CD4-positive, alpha-beta memory T cell (primary cell): ENCODE results near the gene ARF1. TPM values are rescaled to one million over a fixed set of nuclear protein-coding genes. Genes with fewer than 3 reads are reported as not detected.
A peak's percentile ranks its signal among the peaks of the same experiment; 100 is the strongest.

Experiments used
- CTCF ChIA-PET: fragments of 350-600 bp; sonication (Branson Sonifier 250); formaldehyde crosslinking; loops from one replicate; lab custom pipeline; 2021; ENCODE audit warnings: inconsistent platforms; ENCODE audit not compliant: partially characterized antibody; lab: Charles Lee
- POLR2A ChIA-PET: fragments of 350-600 bp; sonication (Branson Sonifier 250); formaldehyde crosslinking; loops from one replicate; lab custom pipeline; 2021; ENCODE audit not compliant: partially characterized antibody; lab: Charles Lee
- DNase-seq, 5 donors: peaks; one replicate each; pipeline versions ENCODE4 v3.0.0 to v3.0.0-alpha.2; 2020 to 2022; ENCODE audit warnings: mixed read lengths in 1 of 5
- H3K27ac ChIP-seq: one replicate; pipeline ENCODE4 v1.7.0; 2013; ENCODE audit warnings: low read depth, low read length
- H3K27me3 ChIP-seq: 2 replicates; pipeline ENCODE4 v1.7.0; 2013; ENCODE audit warnings: mild to moderate bottlenecking, low read length, moderate library complexity; ENCODE audit not compliant: insufficient read depth
- H3K36me3 ChIP-seq: 2 replicates; pipeline ENCODE4 v1.7.0; 2013; ENCODE audit warnings: mild to moderate bottlenecking, low read length, moderate library complexity; ENCODE audit not compliant: insufficient read depth
- H3K4me1 ChIP-seq: 2 replicates; pipeline ENCODE4 v1.7.0; 2013; ENCODE audit warnings: mild to moderate bottlenecking, low read length, moderate library complexity; ENCODE audit not compliant: insufficient read depth
- H3K4me3 ChIP-seq, 2 donors: one replicate each; pipeline ENCODE4 v1.7.0; 2013; ENCODE audit warnings: low read length in 2 of 2, mild to moderate bottlenecking in 1 of 2
- H3K9me3 ChIP-seq, 2 donors: one replicate each; pipeline ENCODE4 v1.7.0; 2013; ENCODE audit warnings: low read length in 2 of 2, control low read depth in 1 of 2; ENCODE audit not compliant: control insufficient read depth in 1 of 2
- H3K27ac Mint-ChIP-seq, 7 donors: one replicate each; pipeline ENCODE4 v1.8.0; 2020 to 2021; ENCODE audit warnings: mixed read lengths in 7 of 7, mild to moderate bottlenecking in 6 of 7, inconsistent platforms in 3 of 7, moderate library complexity in 3 of 7
- H3K27me3 Mint-ChIP-seq, 2 donors: one replicate each; pipeline ENCODE4 v1.8.0; 2020 to 2021; ENCODE audit warnings: mixed read lengths in 2 of 2
- H3K36me3 Mint-ChIP-seq, 2 donors: one replicate each; pipeline ENCODE4 v1.8.0; 2020 to 2021; ENCODE audit warnings: mixed read lengths in 2 of 2, inconsistent platforms in 1 of 2, mild to moderate bottlenecking in 1 of 2
- H3K4me1 Mint-ChIP-seq, 4 donors: one replicate each; pipeline ENCODE4 v1.8.0; 2020 to 2021; ENCODE audit warnings: mixed read lengths in 4 of 4, mild to moderate bottlenecking in 1 of 4
- H3K4me3 Mint-ChIP-seq, 8 donors: one replicate each; pipeline ENCODE4 v1.8.0; 2020 to 2021; ENCODE audit warnings: mixed read lengths in 8 of 8, mild to moderate bottlenecking in 7 of 8, moderate library complexity in 6 of 8, inconsistent platforms in 3 of 8
- H3K9me3 Mint-ChIP-seq, 8 donors: one replicate each; pipeline ENCODE4 v1.8.0; 2020 to 2021; ENCODE audit warnings: mixed read lengths in 8 of 8, mild to moderate bottlenecking in 5 of 8, inconsistent platforms in 3 of 8, moderate library complexity in 1 of 8
- intact Hi-C: fragments of 100-400 bp; cut with micrococcal nuclease; formaldehyde crosslinking; loops from one replicate; pipeline ENCODE4 v1.15.1; 2023
- polyA plus RNA-seq, 2 donors: library from polyadenylated mRNA; unstranded; fragments of 300-500 nt; fragmentation: Illumina TruSeq; gene quantifications; one replicate each; pipeline ENCODE4 v1.2.3, GENCODE V29; 2021
- total RNA-seq, 2 experiments: library from RNA; stranded (reverse); gene quantifications; one replicate each; pipeline ENCODE4 v1.2.3, GENCODE V29; 2021

Gene ARF1
- total and polyA plus RNA-seq, 4 experiments from 2014 or later: 265 to 600 (median 382) TPM

DNA sequence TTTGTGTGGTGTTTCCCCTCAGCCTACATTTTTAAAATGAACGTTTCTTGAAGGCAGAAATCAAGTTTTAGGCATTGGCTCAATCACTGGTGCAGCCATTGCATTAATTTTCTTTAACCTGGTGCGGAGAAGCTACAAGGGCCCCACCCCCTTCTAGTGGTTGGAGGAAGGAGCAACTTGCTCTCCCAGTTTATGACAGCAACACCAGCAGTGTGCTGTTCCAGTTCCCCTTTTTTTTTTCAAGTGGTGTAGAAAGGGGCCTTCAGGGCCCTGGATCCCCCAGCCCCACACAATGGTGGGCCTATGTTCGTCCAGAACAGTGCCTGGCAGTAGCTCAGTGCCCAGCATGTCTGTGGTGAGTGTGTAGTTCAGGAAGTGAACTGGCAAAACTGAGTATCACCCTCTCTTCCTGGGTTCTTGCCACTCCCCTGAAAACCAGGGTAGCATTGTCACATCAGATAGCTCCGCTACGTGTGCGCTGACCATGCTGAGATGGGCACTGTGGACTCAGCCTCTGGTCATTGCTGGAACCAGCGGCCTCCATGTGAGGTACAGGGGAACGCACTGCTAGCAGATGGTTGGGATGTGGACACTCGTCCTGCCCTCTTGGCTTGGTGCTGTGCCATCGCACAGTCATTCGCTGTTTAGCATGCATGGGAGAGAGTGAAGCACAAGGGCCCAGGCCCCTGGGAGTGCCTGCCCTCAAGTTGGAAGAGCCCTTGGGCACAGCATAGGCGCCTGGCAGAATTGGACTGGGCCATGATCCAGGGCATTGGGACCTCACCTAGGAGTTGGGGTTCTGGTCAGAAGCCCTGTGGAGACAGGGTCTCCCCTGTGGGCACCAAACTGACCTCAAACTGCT, 7.2 kb downstream of the ARF1 start:
- Histone ChIP-seq H3K9me3 (peaks cover 0 to 8% of the 10 kb centered on the region in 2 donors), H3K4me1 (peaks cover 82% of the 10 kb centered on the region), H3K27ac (peak overlapping the region; percentile 45), H3K36me3 (peaks cover 12% of the 10 kb centered on the region), H3K4me3 (no peak overlapping the region), H3K27me3 (no peaks in the 10 kb centered on the region)
- Mint-ChIP-seq H3K27ac (peak overlapping the region; percentile 86 to 99 (median 95)), H3K27me3 (no peaks in the 10 kb centered on the region), H3K4me3 (peak overlapping the region in 7 of 8 donors; percentile 72 to 90 (median 83)), H3K9me3 (peaks cover 0 to 7% (median 5%) of the 10 kb centered on the region in 8 donors), H3K36me3 (peaks cover 28 to 58% of the 10 kb centered on the region in 2 donors), H3K4me1 (peaks cover 67 to 96% (median 81%) of the 10 kb centered on the region in 4 donors)
- ChIA-PET POLR2A (interaction anchor here (1.1 to 12.8 kb wide), 4 partner anchors 3 to 77 kb away, joined by 4 to 146 read pairs (median 76); partner anchors contain the start of gene ARF1), CTCF (interaction anchor here (0.7 kb wide), 1 partner anchor 260 kb away, joined by 3 read pairs; no protein-coding TSS in a partner anchor)
- DNase-seq: no peak
- intact Hi-C loops: loop anchor here (10.0 kb wide), 2 partner anchors 325 to 1535 kb away; partner anchors contain the start of genes TAF5L and URB2

DNA sequence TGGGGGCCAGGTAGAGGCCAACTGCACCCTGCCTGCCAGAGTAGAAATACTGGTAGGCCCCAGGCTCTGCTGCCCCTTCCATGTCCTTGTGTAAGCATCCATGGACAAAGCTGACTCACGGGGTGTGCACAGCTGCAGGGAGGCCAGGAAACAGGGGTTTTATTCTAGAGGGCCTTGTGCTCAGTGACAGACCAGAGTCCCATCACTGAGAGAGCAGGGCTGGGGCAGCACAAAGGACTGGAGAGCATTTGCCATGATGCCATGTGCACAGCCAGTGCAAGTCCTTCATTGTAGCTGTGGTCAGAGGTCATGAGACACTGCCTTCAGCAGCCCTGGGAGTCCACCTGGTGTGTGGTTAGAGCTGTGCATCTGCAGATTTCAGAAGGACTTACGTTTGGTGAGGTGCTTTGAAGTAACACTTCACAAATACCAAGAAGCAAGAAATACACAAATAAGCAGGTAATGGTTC, 8.1 kb downstream of the ARF1 start:
- ChIA-PET CTCF (interaction anchor here (1.3 kb wide), 1 partner anchor 40 kb away, joined by 4 read pairs; no protein-coding TSS in a partner anchor), POLR2A (interaction anchor here (2.1 to 12.8 kb wide), 3 partner anchors 4 to 15 kb away, joined by 6 to 146 read pairs (median 146); partner anchors contain the start of gene ARF1)
- Mint-ChIP-seq H3K9me3 (peaks cover 0 to 12% (median 9%) of the 10 kb centered on the region in 8 donors), H3K4me3 (peak overlapping the region; percentile 13 to 90 (median 66)), H3K36me3 (peaks cover 31 to 62% of the 10 kb centered on the region in 2 donors), H3K27me3 (no peaks in the 10 kb centered on the region), H3K4me1 (peaks cover 62 to 96% (median 79%) of the 10 kb centered on the region in 4 donors), H3K27ac (peak overlapping the region in 6 of 7 donors; percentile 47 to 99 (median 76))
- peaks cover 80% of the 10 kb centered on the region for H3K4me1 ChIP-seq
- peak overlapping the region; percentile 45 for H3K27ac ChIP-seq
- peaks cover 15% of the 10 kb centered on the region for H3K36me3 ChIP-seq
- peaks cover 0 to 10% of the 10 kb centered on the region in 2 donors for H3K9me3 ChIP-seq
- no peaks in the 10 kb centered on the region for H3K27me3 ChIP-seq
- no peak for DNase-seq
- intact Hi-C loops: no loop called here
- H3K4me3 ChIP-seq: no peak overlapping the region

DNA sequence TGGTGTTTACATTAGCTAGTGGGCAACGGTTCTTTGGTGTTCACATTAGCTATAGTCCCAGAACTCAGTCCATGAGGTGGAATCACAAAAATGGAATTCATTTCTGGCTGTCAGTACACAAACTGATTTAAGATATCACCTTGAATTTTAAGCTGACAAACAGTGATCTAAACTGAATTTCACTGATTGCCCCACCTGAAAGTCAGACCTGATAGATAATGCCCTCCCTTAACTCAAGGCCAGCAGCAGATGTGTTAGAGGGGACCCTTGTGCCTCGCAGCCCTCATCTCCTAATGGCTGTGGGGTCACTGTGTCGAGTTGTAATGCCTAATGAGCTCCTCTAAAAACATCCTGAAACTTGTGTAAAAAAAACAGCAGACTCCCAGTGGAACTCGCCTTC, 8.6 kb downstream of the ARF1 start:
- Mint-ChIP-seq H3K4me3 (peak overlapping the region in 6 of 8 donors; percentile 32 to 90 (median 58)), H3K9me3 (peaks cover 0 to 12% (median 10%) of the 10 kb centered on the region in 8 donors), H3K27ac (peak overlapping the region; percentile 36 to 99 (median 77)), H3K36me3 (peaks cover 35 to 66% of the 10 kb centered on the region in 2 donors), H3K4me1 (peaks cover 62 to 96% (median 79%) of the 10 kb centered on the region in 4 donors), H3K27me3 (no peaks in the 10 kb centered on the region)
- ChIA-PET CTCF (interaction anchor here (1.0 to 1.3 kb wide), 2 partner anchors 40 to 91 kb away, joined by 4 to 5 read pairs; no protein-coding TSS in a partner anchor), POLR2A (interaction anchor here (1.0 to 12.8 kb wide), 4 partner anchors 4 to 15 kb away, joined by 4 to 146 read pairs (median 76); partner anchors contain the start of gene ARF1)
- peaks cover 0 to 10% of the 10 kb centered on the region in 2 donors for H3K9me3 ChIP-seq
- peaks cover 18% of the 10 kb centered on the region for H3K36me3 ChIP-seq
- H3K27me3 ChIP-seq: no peaks in the 10 kb centered on the region
- H3K27ac ChIP-seq: peak overlapping the region; percentile 45
- no peak overlapping the region for H3K4me3 ChIP-seq
- peaks cover 80% of the 10 kb centered on the region for H3K4me1 ChIP-seq
- DNase-seq: no peak
- intact Hi-C loops: no loop called here

DNA sequence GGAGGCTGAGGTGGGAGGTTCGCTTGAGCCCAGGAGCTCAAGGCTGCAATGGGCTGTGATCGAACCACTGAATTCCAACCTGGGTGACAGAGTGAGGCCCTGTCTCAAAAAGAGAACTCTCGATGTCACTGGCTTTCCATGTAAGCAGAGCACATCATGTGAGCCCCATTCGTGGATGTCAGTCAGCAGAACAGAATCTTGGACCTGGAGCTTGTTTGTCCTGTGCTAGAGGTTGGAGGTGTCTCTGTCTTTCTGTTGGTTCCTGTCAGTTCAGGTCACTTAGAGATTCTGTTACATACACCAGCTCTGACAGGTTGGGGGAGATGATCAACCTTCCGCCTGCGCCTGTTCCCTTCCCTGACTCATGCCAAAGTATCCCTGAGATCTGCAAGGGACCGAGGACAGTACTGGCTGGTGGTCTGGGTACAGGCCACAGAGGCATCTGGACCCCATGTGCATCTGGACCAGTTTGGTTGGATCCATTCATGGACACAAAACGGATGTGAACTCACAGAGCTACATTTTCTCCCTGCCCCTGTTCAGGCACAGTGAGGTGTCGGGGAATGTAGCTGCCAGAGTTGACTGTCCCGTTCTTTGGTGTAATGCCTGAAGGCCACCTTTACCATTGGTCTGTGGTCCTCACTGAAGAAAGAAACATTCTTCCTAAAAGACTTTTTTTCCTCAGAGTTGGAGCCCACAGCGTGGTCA, 10.0 kb downstream of the ARF1 start:
- Mint-ChIP-seq H3K4me1 (peaks cover 51 to 94% (median 72%) of the 10 kb centered on the region in 4 donors), H3K36me3 (peaks cover 37 to 70% of the 10 kb centered on the region in 2 donors), H3K9me3 (peaks cover 0 to 12% (median 10%) of the 10 kb centered on the region in 8 donors), H3K4me3 (peak overlapping the region in 3 of 8 donors; percentile 13 to 67 (median 53)), H3K27me3 (no peaks in the 10 kb centered on the region), H3K27ac (peak overlapping the region in 5 of 7 donors; percentile 41 to 99 (median 68))
- H3K27ac ChIP-seq: peak overlapping the region; percentile 36
- no peak for DNase-seq
- H3K9me3 ChIP-seq: peaks cover 0 to 10% of the 10 kb centered on the region in 2 donors
- ChIA-PET CTCF (interaction anchor here (1.0 kb wide), 1 partner anchor 93 kb away, joined by 5 read pairs; no protein-coding TSS in a partner anchor), POLR2A (interaction anchor here (1.0 to 12.8 kb wide), 3 partner anchors 4 to 13 kb away, joined by 4 to 146 read pairs (median 146); partner anchors contain the start of gene ARF1)
- no peak overlapping the region for H3K4me3 ChIP-seq
- intact Hi-C loops: no loop called here
- H3K27me3 ChIP-seq: no peaks in the 10 kb centered on the region
- H3K36me3 ChIP-seq: peaks cover 30% of the 10 kb centered on the region
- peaks cover 71% of the 10 kb centered on the region for H3K4me1 ChIP-seq

DNA sequence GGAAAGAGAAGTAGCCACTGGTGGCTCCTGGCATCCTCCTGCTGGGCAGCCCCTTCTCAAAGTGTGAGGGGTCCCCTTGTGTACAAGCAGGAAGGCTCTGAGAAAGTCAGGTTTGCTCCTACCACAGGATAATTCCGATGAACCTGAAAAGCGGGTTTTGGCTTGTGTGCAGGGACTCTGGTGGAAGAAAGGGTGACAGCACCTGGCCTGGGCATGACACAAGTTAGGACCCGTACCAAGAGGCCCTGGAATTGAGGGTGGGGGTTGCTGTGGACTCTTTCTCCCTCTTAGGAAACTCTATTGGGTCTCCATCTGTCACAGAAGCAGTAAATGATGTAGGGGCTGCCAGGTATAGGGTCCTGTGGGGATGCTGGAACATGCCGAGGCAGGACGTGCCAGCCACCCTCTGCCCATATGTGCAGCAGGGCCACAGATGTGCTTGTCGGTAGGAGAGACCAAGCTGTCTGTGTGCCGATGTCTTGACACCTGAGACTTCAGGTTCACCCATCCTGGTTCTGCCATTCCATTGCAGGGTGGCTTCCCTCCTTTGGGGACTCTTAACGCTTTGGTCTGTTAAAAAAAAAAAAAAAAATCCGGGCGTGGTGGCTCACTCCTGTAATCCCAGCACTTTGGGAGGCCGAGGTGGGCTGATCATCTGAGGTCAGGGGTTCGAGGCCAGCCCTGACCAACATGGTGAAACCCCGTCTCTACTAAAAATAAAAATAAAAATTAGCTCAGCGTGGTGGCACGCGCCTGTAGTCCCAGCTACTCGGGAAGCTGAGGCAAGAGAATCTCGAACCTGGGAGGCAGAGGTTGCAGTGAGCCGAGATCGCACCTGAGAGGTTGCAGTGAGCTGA, 10.8 kb downstream of the ARF1 start:
- CTCF ChIA-PET: no interaction called here
- Histone ChIP-seq H3K27me3 (no peaks in the 10 kb centered on the region), H3K36me3 (peaks cover 38% of the 10 kb centered on the region), H3K9me3 (peaks cover 0 to 10% of the 10 kb centered on the region in 2 donors), H3K4me3 (no peak overlapping the region), H3K27ac (no peak overlapping the region), H3K4me1 (peaks cover 63% of the 10 kb centered on the region)
- intact Hi-C loops: no loop called here
- peak overlapping the region in 1 of 8 donors; percentile 12 for H3K4me3 Mint-ChIP-seq
- H3K36me3 Mint-ChIP-seq: peaks cover 39 to 70% of the 10 kb centered on the region in 2 donors
- H3K27ac Mint-ChIP-seq: peak overlapping the region in 2 of 7 donors; percentile 64 to 68
- peaks cover 0 to 12% (median 10%) of the 10 kb centered on the region in 8 donors for H3K9me3 Mint-ChIP-seq
- no peaks in the 10 kb centered on the region for H3K27me3 Mint-ChIP-seq
- DNase-seq: no peak
- H3K4me1 Mint-ChIP-seq: peaks cover 44 to 90% (median 67%) of the 10 kb centered on the region in 4 donors
- POLR2A ChIA-PET: interaction anchor here (1.1 to 12.8 kb wide), 2 partner anchors 7 to 15 kb away, joined by 4 to 146 read pairs; partner anchors contain the start of gene ARF1
